ENCODE results near the gene BIN1.

DNA sequence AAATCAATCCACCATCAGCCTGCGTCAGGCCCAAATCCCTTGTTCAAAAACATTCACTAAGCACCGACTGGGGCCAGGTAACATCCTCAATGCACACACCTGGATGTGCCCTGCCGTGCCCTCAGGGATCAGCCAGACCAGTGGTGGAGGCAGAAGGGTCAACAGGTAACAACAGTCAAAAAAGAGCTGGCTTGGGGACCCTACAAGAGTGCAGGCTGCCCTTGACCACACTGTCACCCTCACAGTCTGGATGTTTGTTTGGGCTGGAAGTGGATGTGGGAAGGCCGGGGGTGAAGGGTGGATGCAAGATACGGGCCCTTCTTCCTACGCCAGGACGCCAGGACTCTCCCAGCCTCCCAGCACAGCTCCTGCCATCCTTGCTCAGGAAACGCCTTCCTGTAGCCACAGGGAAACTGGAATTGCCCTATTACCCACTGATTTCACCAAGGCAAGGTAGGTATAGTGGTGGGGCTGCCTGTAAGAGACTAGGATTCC, 2.7 kb downstream of the BIN1 start:
- TF ChIP-seq, protein P1, sequence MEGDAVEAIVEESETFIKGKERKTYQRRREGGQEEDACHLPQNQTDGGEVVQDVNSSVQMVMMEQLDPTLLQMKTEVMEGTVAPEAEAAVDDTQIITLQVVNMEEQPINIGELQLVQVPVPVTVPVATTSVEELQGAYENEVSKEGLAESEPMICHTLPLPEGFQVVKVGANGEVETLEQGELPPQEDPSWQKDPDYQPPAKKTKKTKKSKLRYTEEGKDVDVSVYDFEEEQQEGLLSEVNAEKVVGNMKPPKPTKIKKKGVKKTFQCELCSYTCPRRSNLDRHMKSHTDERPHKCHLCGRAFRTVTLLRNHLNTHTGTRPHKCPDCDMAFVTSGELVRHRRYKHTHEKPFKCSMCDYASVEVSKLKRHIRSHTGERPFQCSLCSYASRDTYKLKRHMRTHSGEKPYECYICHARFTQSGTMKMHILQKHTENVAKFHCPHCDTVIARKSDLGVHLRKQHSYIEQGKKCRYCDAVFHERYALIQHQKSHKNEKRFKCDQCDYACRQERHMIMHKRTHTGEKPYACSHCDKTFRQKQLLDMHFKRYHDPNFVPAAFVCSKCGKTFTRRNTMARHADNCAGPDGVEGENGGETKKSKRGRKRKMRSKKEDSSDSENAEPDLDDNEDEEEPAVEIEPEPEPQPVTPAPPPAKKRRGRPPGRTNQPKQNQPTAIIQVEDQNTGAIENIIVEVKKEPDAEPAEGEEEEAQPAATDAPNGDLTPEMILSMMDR (IDR thresholded peaks at IDR 0.05), result no peak
- no peak for TF ChIP-seq POLR2A (IDR thresholded peaks at IDR 0.05)
